Measurements from ENCODE around the gene TRAPPC12. TPM values are rescaled to one million over a fixed set of nuclear protein-coding genes. Genes with fewer than 3 reads are reported as not detected.

The TRAPPC12 gene
- total RNA-seq, 4 donors from 2014 or later, result 41.3 to 83.6 (median 52.0) TPM

GRCh38 chr2:3488061-3488531 is 108.6 kb downstream of the TRAPPC12 start:
- no peak for TF ChIP-seq CTCF (IDR thresholded peaks at IDR 0.05; ENCODE audit: low read depth)

GRCh38 chr2:3488855-3489763 is 109.6 kb downstream of the TRAPPC12 start:
- TF ChIP-seq CTCF (IDR thresholded peaks at IDR 0.05; ENCODE audit: low read depth), result no peak

- TF ChIP-seq CTCF (IDR thresholded peaks at IDR 0.05; ENCODE audit: low read depth), result no peak
Measured at GRCh38 chr2:3489764-3490115, 110.2 kb downstream of the TRAPPC12 start.

- TF ChIP-seq CTCF (IDR thresholded peaks at IDR 0.05; ENCODE audit: low read depth), result no peak
Measured at GRCh38 chr2:3490191-3491170, 111.0 kb downstream of the TRAPPC12 start.

- TF ChIP-seq CTCF (IDR thresholded peaks at IDR 0.05; ENCODE audit: low read depth), result no peak
Measured at GRCh38 chr2:3491306-3491705, 111.8 kb downstream of the TRAPPC12 start.

- no peak for TF ChIP-seq CTCF (IDR thresholded peaks at IDR 0.05; ENCODE audit: low read depth)
Measured at GRCh38 chr2:3491716-3492474, 112.4 kb downstream of the TRAPPC12 start.

Measured in subcutaneous adipose tissue (tissue), 4 donors.